GM18505 (cell line): Measurements from ENCODE around the gene CFC1B.
"Not testable (repeated sequence)": the region's sequence is repeated elsewhere in the genome, so short reads cannot be mapped to it uniquely, and the experiment has no call there.

Source experiments
- ATAC-seq: cut with Tn5 transposase; IDR thresholded peaks from one replicate; pipeline ENCODE4 v1.9.1; 2021; ENCODE audit not compliant: unreplicated experiment

CFC1B gene

GRCh38 chr2:130520992-130521391 lies at the start of gene CFC1B:
Gene CFC1B, plus strand, starts transcription at chr2:130521222. Its CDS starts 263 bp downstream, at chr2:130521485.
- not testable (repeated sequence) for ATAC-seq

GRCh38 chr2:130491073-130491472 lies 29.9 kb upstream of the CFC1B start:
- not testable (repeated sequence) for ATAC-seq

- ATAC-seq, result not testable (repeated sequence)
Observed at GRCh38 chr2:130509228-130509627, 11.8 kb upstream of the CFC1B start, which contains the start of gene POTEI. Gene POTEI, minus strand, starts transcription at chr2:130509328. Its CDS starts 93 bp downstream, at chr2:130509235.

GRCh38 chr2:130510807-130511746 lies 9.9 kb upstream of the CFC1B start:
- not testable (repeated sequence) for ATAC-seq

- not testable (repeated sequence) for ATAC-seq
Observed at GRCh38 chr2:130511747-130512451, 9.1 kb upstream of the CFC1B start.

GRCh38 chr2:130518516-130519106 lies 2.4 kb upstream of the CFC1B start:
- ATAC-seq, result not testable (repeated sequence)

GRCh38 chr2:130522390-130522789 lies 1.4 kb downstream of the CFC1B start:
- not testable (repeated sequence) for ATAC-seq

GRCh38 chr2:130527365-130527967 lies 6.4 kb downstream of the CFC1B start:
- not testable (repeated sequence) for ATAC-seq

- ATAC-seq, result not testable (repeated sequence)
Observed at GRCh38 chr2:130529545-130529944, 8.5 kb downstream of the CFC1B start.

GRCh38 chr2:130530212-130530611 lies 9.2 kb downstream of the CFC1B start:
- not testable (repeated sequence) for ATAC-seq

- ATAC-seq, result peak; percentile 68
Observed at GRCh38 chr2:130531225-130531624, 10.2 kb downstream of the CFC1B start.

- ATAC-seq, result not testable (repeated sequence)
Observed at GRCh38 chr2:130531672-130532071, 10.7 kb downstream of the CFC1B start.

- not testable (repeated sequence) for ATAC-seq
Observed at GRCh38 chr2:130536654-130537053, 15.6 kb downstream of the CFC1B start.

GRCh38 chr2:130538271-130538670 lies 17.2 kb downstream of the CFC1B start:
- not testable (repeated sequence) for ATAC-seq

GRCh38 chr2:130542789-130543188 lies 21.8 kb downstream of the CFC1B start:
- ATAC-seq, result not testable (repeated sequence)

GRCh38 chr2:130543785-130544528 lies 22.9 kb downstream of the CFC1B start:
- ATAC-seq, result not testable (repeated sequence)

GRCh38 chr2:130544978-130545377 lies 24.0 kb downstream of the CFC1B start:
- ATAC-seq, result not testable (repeated sequence)

- ATAC-seq, result not testable (repeated sequence)
Observed at GRCh38 chr2:130548418-130548817, 27.4 kb downstream of the CFC1B start.

GRCh38 chr2:130549475-130549874 lies 28.5 kb downstream of the CFC1B start:
- not testable (repeated sequence) for ATAC-seq

GRCh38 chr2:130554178-130554577 lies 33.2 kb downstream of the CFC1B start:
- ATAC-seq, result not testable (repeated sequence)
